H1 (cell line): Measurements from ENCODE around the gene CD300H.

Experiments used
- EZH2 ChIP-seq: fragments of 200-600 bp; sonication (generic); IDR thresholded peaks from 2 replicates; pipeline ENCODE4 v1.7.1; 2012; ENCODE audit warnings: low read depth, mild to moderate bottlenecking, moderate library complexity, low read length, inconsistent platforms; ENCODE audit not compliant: severe bottlenecking
- SIN3A ChIP-seq, 2 experiments: IDR thresholded peaks in 1 of 2; conservative IDR thresholded peaks in 1 of 2; 2 replicates each; pipeline ENCODE4 v1.6.1; 2011 to 2012; ENCODE audit warnings: low read length in 2 of 2, improper control_type of control experiment in 1 of 2, low read depth in 1 of 2, mild to moderate bottlenecking in 1 of 2
- TF ChIP-seq, protein P1 (sequence below), 3 experiments: IDR thresholded peaks; 1 replicate in 2 of 3; 2 replicates in 1 of 3; pipeline versions ENCODE4 v1.5.1 to v1.6.1; 2011; ENCODE audit warnings: low read length in 3 of 3, mild to moderate bottlenecking in 3 of 3, inconsistent platforms in 2 of 3, low read depth in 1 of 3, moderate library complexity in 1 of 3; ENCODE audit not compliant: insufficient read depth in 1 of 3; ENCODE audit errors: control extremely low read depth in 1 of 3

GRCh38 chr17:74513987-74514631 lies 53.2 kb downstream of the CD300H start:
- TF ChIP-seq, protein P1, sequence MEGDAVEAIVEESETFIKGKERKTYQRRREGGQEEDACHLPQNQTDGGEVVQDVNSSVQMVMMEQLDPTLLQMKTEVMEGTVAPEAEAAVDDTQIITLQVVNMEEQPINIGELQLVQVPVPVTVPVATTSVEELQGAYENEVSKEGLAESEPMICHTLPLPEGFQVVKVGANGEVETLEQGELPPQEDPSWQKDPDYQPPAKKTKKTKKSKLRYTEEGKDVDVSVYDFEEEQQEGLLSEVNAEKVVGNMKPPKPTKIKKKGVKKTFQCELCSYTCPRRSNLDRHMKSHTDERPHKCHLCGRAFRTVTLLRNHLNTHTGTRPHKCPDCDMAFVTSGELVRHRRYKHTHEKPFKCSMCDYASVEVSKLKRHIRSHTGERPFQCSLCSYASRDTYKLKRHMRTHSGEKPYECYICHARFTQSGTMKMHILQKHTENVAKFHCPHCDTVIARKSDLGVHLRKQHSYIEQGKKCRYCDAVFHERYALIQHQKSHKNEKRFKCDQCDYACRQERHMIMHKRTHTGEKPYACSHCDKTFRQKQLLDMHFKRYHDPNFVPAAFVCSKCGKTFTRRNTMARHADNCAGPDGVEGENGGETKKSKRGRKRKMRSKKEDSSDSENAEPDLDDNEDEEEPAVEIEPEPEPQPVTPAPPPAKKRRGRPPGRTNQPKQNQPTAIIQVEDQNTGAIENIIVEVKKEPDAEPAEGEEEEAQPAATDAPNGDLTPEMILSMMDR (IDR thresholded peaks at IDR 0.05; ENCODE audit: control extremely low read depth in 1 of 3, insufficient read depth in 1 of 3, low read depth in 1 of 3, low read length in 3 of 3), result no peak
- no peak for TF ChIP-seq EZH2
- peak; percentile 81 to 91; a peak in 2 of 4 replicates for TF ChIP-seq SIN3A (conservative IDR thresholded peaks at IDR 0.05 in 1 of 2, IDR thresholded peaks at IDR 0.05 in 1 of 2; ENCODE audit: low read depth in 1 of 2, low read length in 2 of 2)
